ENCODE results near the gene ADCY10. TPM values are rescaled to one million over a fixed set of nuclear protein-coding genes. Genes with fewer than 3 reads are reported as not detected.

The ADCY10 gene
- total and polyA plus RNA-seq, 2 of the 8 experiments (the other 6 are each of a cell fraction or from before 2014, with no cell fraction given): 0.02 TPM; not detected in 1

DNA sequence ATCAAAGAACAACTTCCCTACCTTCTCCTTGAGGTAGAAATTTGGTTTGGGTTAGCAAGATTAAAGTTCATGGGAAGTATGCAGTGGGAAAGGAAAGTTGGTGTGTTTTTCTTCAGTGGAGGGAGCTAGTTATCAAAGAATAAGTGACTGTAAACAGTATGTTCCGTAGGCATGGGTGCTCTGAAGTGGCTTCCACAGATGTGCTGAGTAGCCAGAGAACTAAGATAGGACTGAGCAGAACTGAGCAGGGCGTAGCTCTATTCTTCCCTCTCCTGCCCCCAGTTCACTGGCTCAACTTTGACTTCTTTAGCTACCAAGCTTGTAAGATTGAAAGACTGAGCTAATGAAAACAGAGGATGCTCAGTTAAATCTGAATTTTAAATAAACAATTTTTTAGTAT lies 3.4 kb downstream of the ADCY10 start (continued):
- no peak for TF ChIP-seq CBX5 (IDR thresholded peaks at IDR 0.05; ENCODE audit: low read depth, low read length)
- TF ChIP-seq, protein P1, sequence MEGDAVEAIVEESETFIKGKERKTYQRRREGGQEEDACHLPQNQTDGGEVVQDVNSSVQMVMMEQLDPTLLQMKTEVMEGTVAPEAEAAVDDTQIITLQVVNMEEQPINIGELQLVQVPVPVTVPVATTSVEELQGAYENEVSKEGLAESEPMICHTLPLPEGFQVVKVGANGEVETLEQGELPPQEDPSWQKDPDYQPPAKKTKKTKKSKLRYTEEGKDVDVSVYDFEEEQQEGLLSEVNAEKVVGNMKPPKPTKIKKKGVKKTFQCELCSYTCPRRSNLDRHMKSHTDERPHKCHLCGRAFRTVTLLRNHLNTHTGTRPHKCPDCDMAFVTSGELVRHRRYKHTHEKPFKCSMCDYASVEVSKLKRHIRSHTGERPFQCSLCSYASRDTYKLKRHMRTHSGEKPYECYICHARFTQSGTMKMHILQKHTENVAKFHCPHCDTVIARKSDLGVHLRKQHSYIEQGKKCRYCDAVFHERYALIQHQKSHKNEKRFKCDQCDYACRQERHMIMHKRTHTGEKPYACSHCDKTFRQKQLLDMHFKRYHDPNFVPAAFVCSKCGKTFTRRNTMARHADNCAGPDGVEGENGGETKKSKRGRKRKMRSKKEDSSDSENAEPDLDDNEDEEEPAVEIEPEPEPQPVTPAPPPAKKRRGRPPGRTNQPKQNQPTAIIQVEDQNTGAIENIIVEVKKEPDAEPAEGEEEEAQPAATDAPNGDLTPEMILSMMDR (IDR thresholded peaks at IDR 0.05; ENCODE audit: control extremely low read depth in 1 of 3, insufficient read depth in 1 of 3, low read depth in 1 of 3, low read length in 3 of 3): no peak
- TF ChIP-seq GTF2F1 (IDR thresholded peaks at IDR 0.05; ENCODE audit: borderline replicate concordance, low read depth, low read length): no peak
- no peak for TF ChIP-seq NANOG (IDR thresholded peaks at IDR 0.05; ENCODE audit: insufficient read depth, low read depth, low read length, poor library complexity, severe bottlenecking)
- no peak for TF ChIP-seq TAF1 (IDR thresholded peaks at IDR 0.05; ENCODE audit: low read depth, low read length)
- TF ChIP-seq SAP30 (IDR thresholded peaks at IDR 0.05; ENCODE audit: insufficient read depth, insufficient replicate concordance, low read length): no peak
- TF ChIP-seq HDAC6 (IDR thresholded peaks at IDR 0.05; ENCODE audit: low read depth, low read length): no peak
